ENCODE data around the gene MUC4. TPM values are rescaled to one million over a fixed set of nuclear protein-coding genes. Genes with fewer than 3 reads are reported as not detected.

The MUC4 gene
- polyA plus RNA-seq, 3 donors = not detected

DNA sequence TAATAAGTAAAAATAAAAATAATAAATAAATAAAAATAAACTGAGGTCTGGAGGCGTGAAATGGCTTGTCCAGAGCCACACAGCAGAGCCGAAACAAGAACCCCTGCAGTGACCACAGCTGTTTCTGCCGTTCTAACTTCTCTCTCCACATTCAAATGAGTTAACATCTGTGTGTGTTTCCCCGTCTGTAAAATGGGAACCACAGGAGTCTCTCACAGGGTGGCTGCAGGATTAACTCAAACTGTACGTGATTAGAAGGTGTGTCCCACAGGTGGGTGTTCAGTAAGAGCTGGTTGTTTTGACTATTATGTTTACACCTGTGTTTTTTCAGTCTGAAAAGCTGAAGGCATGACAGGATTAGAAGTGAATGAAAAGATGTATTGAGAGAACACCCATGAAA, 27.0 kb upstream of the MUC4 start:
- Histone ChIP-seq H3K4me3 (replicated peaks in 1 of 3; ENCODE audit: low read depth in 2 of 3, low read length in 3 of 3) (no peak overlapping the region), H3K27ac (ENCODE audit: low read depth in 1 of 2, low read length in 2 of 2) (no peak overlapping the region), H3K27me3 (ENCODE audit: control insufficient read depth in 2 of 2, insufficient read depth in 2 of 2, low read length in 2 of 2) (no peaks in the 10 kb centered on the region), H3K9ac (ENCODE audit: insufficient read depth, low read length, poor library complexity, severe bottlenecking) (no peak overlapping the region), H3K4me2 (replicated peaks; ENCODE audit: extremely low read depth, low read length, poor library complexity, severe bottlenecking) (no peak overlapping the region), H3K4me1 (ENCODE audit: control insufficient read depth in 1 of 2, insufficient read depth in 2 of 2, low read length in 2 of 2) (no peaks in the 10 kb centered on the region), H3K79me2 (ENCODE audit: insufficient read depth, low read length) (no peaks in the 10 kb centered on the region), H4K20me1 (ENCODE audit: insufficient read depth, low read length) (no peaks in the 10 kb centered on the region), H2AFZ (ENCODE audit: insufficient read depth, low read depth, low read length, poor library complexity, severe bottlenecking) (no peak overlapping the region), H3K36me3 (replicated peaks in 1 of 2; ENCODE audit: control insufficient read depth in 1 of 2, insufficient read depth in 2 of 2, low read length in 2 of 2) (no peaks in the 10 kb centered on the region), H3K9me3 (replicated peaks in 1 of 2; ENCODE audit: control insufficient read depth in 1 of 2, insufficient read depth in 1 of 2, low read length in 2 of 2) (no peaks in the 10 kb centered on the region)
- Mint-ChIP-seq H3K9me3 (peaks cover 0 to 3% (median 0%) of the 10 kb centered on the region in 7 donors), H3K36me3 (no peaks in the 10 kb centered on the region), H3K27ac (no peak overlapping the region), H3K4me3 (no peak overlapping the region), H3K27me3 (ENCODE audit: low read depth in 3 of 3) (peaks cover 0 to 8% (median 6%) of the 10 kb centered on the region in 3 donors), H3K4me1 (no peaks in the 10 kb centered on the region)
- intact Hi-C loops (cut with micrococcal nuclease) = no loop called here
- no peak for TF ChIP-seq CTCF (IDR thresholded peaks at IDR 0.05)
- WGBS (ENCODE audit: insufficient coverage) = 71% methylated on average over 5 of the region's 5 CpGs
- DNase-seq = no peak

GRCh38 chr3:195836476-195837135, 24.9 kb upstream of the MUC4 start:
- Mint-ChIP-seq H3K27me3 (ENCODE audit: low read depth in 3 of 3) (peaks cover 0 to 10% (median 8%) of the 10 kb centered on the region in 3 donors), H3K36me3 (no peaks in the 10 kb centered on the region), H3K9me3 (peaks cover 0 to 3% (median 0%) of the 10 kb centered on the region in 7 donors), H3K4me1 (no peaks in the 10 kb centered on the region), H3K27ac (no peak overlapping the region), H3K4me3 (no peak overlapping the region)
- Histone ChIP-seq H3K36me3 (replicated peaks in 1 of 2; ENCODE audit: control insufficient read depth in 1 of 2, insufficient read depth in 2 of 2, low read length in 2 of 2) (no peaks in the 10 kb centered on the region), H3K4me2 (replicated peaks; ENCODE audit: extremely low read depth, low read length, poor library complexity, severe bottlenecking) (no peak overlapping the region), H3K4me3 (replicated peaks in 1 of 3; ENCODE audit: low read depth in 2 of 3, low read length in 3 of 3) (no peak overlapping the region), H3K27me3 (ENCODE audit: control insufficient read depth in 2 of 2, insufficient read depth in 2 of 2, low read length in 2 of 2) (no peaks in the 10 kb centered on the region), H3K27ac (ENCODE audit: low read depth in 1 of 2, low read length in 2 of 2) (no peak overlapping the region), H2AFZ (ENCODE audit: insufficient read depth, low read depth, low read length, poor library complexity, severe bottlenecking) (no peak overlapping the region), H3K9me3 (replicated peaks in 1 of 2; ENCODE audit: control insufficient read depth in 1 of 2, insufficient read depth in 1 of 2, low read length in 2 of 2) (no peaks in the 10 kb centered on the region), H3K4me1 (ENCODE audit: control insufficient read depth in 1 of 2, insufficient read depth in 2 of 2, low read length in 2 of 2) (no peaks in the 10 kb centered on the region), H3K79me2 (ENCODE audit: insufficient read depth, low read length) (no peaks in the 10 kb centered on the region), H3K9ac (ENCODE audit: insufficient read depth, low read length, poor library complexity, severe bottlenecking) (no peak overlapping the region), H4K20me1 (ENCODE audit: insufficient read depth, low read length) (no peaks in the 10 kb centered on the region)
- no peak for TF ChIP-seq CTCF (IDR thresholded peaks at IDR 0.05)
- DNase-seq = no peak
- intact Hi-C loops (cut with micrococcal nuclease) = no loop called here
- WGBS (ENCODE audit: insufficient coverage) = 95% methylated on average over 5 of the region's 14 CpGs

All from CD14-positive monocyte (primary cell).